KBM-7 (cell line): ENCODE measurements around the gene RFNG.

Experiments used
- DNase-seq: peaks from one replicate; pipeline ENCODE4 v3.0.0-alpha.2; 2015
- in situ Hi-C: fragments of 300-500 bp; cut with MboI; formaldehyde crosslinking; loops from 2 replicates; pipeline ENCODE4 v1.14.3; 2020; ENCODE audit warnings: low sequenced_read_pairs, low pct_unique_long_range_greater_than_20kb, mixed read lengths

RFNG gene

GRCh38 chr17:82051776-82052637 lies at the start of gene RFNG, which contains the start of gene GPS1:
Gene RFNG (minus strand): TSS chr17:82051811. CDS start chr17:82051766, 45 bp downstream.
Gene GPS1 (plus strand): TSS chr17:82051898. CDS start chr17:82051932, 34 bp downstream.
- in situ Hi-C loops: no loop called here
- DNase-seq: peak; percentile 39

- no peak for DNase-seq
- in situ Hi-C loops: no loop called here
These were observed 49.7 kb upstream of the RFNG start for GRCh38 chr17:82101301-82101715.

- in situ Hi-C loops: no loop called here
- no peak for DNase-seq
These were observed 49.1 kb upstream of the RFNG start for GRCh38 chr17:82100502-82101298.

GRCh38 chr17:82098939-82099763 lies 47.5 kb upstream of the RFNG start:
- in situ Hi-C loops: no loop called here
- peak; percentile 39 for DNase-seq

- in situ Hi-C loops: no loop called here
- peak; percentile 92 for DNase-seq
These were observed 46.7 kb upstream of the RFNG start, which contains the start of gene FASN for GRCh38 chr17:82098169-82098938. Gene FASN (minus strand): TSS chr17:82098236. CDS start chr17:82096445, 1,791 bp downstream.

GRCh38 chr17:82097919-82098168 lies 46.2 kb upstream of the RFNG start:
- DNase-seq: no peak

GRCh38 chr17:82097184-82097918 lies 45.7 kb upstream of the RFNG start:
- DNase-seq: peak; percentile 34
- in situ Hi-C loops: no loop called here

More at GRCh38 chr17:82097919-82098168, 46.2 kb upstream of the RFNG start:
- in situ Hi-C loops: no loop called here

- DNase-seq: no peak
- in situ Hi-C loops: no loop called here
These were observed 45.1 kb upstream of the RFNG start for GRCh38 chr17:82096709-82097183.

- in situ Hi-C loops: no loop called here
- no peak for DNase-seq
These were observed 44.4 kb upstream of the RFNG start for GRCh38 chr17:82095777-82096708.

GRCh38 chr17:82094931-82095776 lies 43.5 kb upstream of the RFNG start:
- DNase-seq: no peak
- in situ Hi-C loops: no loop called here

- DNase-seq: no peak
- in situ Hi-C loops: no loop called here
These were observed 41.6 kb upstream of the RFNG start for GRCh38 chr17:82092995-82093751.

GRCh38 chr17:82092628-82092994 lies 41.0 kb upstream of the RFNG start:
- no peak for DNase-seq
- in situ Hi-C loops: no loop called here

GRCh38 chr17:82092094-82092586 lies 40.5 kb upstream of the RFNG start:
- in situ Hi-C loops: no loop called here
- no peak for DNase-seq

- no peak for DNase-seq
- in situ Hi-C loops: no loop called here
These were observed 39.9 kb upstream of the RFNG start for GRCh38 chr17:82091264-82092066.
